SK-N-SH treated with all-trans-retinoic acid at 6 μM for 48 hours (cell line): ENCODE measurements around the gene PLEKHM3.

Source experiments
- ARNTL ChIP-seq: fragments of 450-650 bp; formaldehyde crosslinking; IDR thresholded peaks from 2 replicates; pipeline ENCODE4 v1.5.0; 2020; ENCODE audit warnings: low read depth, mild to moderate bottlenecking, moderate library complexity, borderline replicate concordance
- CSDC2 ChIP-seq: fragments of 250-450 bp; sonication (Bioruptor Pico); IDR thresholded peaks from 2 replicates; pipeline ENCODE4 v1.5.0; 2020; ENCODE audit warnings: mild to moderate bottlenecking, moderate library complexity
- ZFP30 ChIP-seq: fragments of 450-650 bp; formaldehyde crosslinking; IDR thresholded peaks from 2 replicates; pipeline ENCODE4 v1.5.0; 2022; ENCODE audit warnings: mild to moderate bottlenecking, moderate library complexity
- ZNF565 ChIP-seq: fragments of 450-650 bp; formaldehyde crosslinking; conservative IDR thresholded peaks from 2 replicates; pipeline ENCODE4 v1.5.0; 2020; ENCODE audit warnings: low read depth, mild to moderate bottlenecking, moderate library complexity

DNA sequence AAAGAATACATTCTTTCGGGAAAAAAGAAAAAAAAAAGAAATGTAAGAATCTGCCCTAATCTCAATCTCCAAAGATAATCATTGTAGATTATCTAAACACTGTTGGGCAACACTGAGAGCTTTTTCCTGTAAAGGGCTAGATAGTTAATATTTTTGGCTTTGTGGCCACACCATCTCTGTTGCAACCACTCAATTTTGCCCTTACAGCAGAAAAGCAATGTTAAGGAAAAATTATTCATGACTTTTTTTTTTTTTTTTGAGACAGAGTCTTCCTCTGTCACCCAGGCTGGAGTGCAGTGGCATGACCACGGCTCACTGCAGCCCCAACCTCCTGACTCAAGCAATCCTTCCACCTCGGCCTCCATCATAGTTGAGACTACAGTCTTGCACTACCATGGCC lies 238.3 kb downstream of the PLEKHM3 start:
- TF ChIP-seq ZFP30 (CRISPR knock-in tag), result no peak
- TF ChIP-seq CSDC2, result no peak
- no peak for TF ChIP-seq ARNTL (CRISPR knock-in tag)
- TF ChIP-seq ZNF565, result no peak
